NB4 (cell line): ENCODE measurements around the gene UNK.

ENCODE experiments used
- DNase-seq: peaks from one replicate; pipeline ENCODE4 v3.0.0; 2010; ENCODE audit warnings: low read depth
- H3K4me3 ChIP-seq: one replicate; pipeline ENCODE4 v1.5.1; 2011; ENCODE audit warnings: mild to moderate bottlenecking, low read depth, low read length, moderate library complexity
- CTCF ChIP-seq: IDR thresholded peaks from one replicate; pipeline ENCODE4 v1.5.1; 2012; ENCODE audit warnings: low read depth, low read length
- MAX ChIP-seq: IDR thresholded peaks from 2 replicates; pipeline ENCODE4 v1.6.1; 2011; ENCODE audit warnings: low read depth, low read length
- MYC ChIP-seq: IDR thresholded peaks from 2 replicates; pipeline ENCODE4 v1.6.1; 2011; ENCODE audit warnings: low read depth, low read length
- POLR2A ChIP-seq: IDR thresholded peaks from 2 replicates; pipeline ENCODE4 v1.6.1; 2011; ENCODE audit warnings: mild to moderate bottlenecking; ENCODE audit not compliant: insufficient read length; ENCODE audit errors: extremely low read depth

Gene UNK

GRCh38 chr17:75748706-75749105 is 35.9 kb upstream of the UNK start:
- TF ChIP-seq MYC = no peak
- TF ChIP-seq POLR2A = no peak
- no peak for TF ChIP-seq MAX
- TF ChIP-seq CTCF = no peak
- no peak overlapping the region for H3K4me3 ChIP-seq
- no peak for DNase-seq

GRCh38 chr17:75749545-75750389 is 34.8 kb upstream of the UNK start:
- H3K4me3 ChIP-seq = no peak overlapping the region
- TF ChIP-seq MYC (no peak), MAX (no peak), CTCF (peak; percentile 77), POLR2A (no peak)
- peak; percentile 74 for DNase-seq

GRCh38 chr17:75750661-75751423 is 33.8 kb upstream of the UNK start:
- TF ChIP-seq MYC (no peak), POLR2A (no peak), CTCF (no peak), MAX (no peak)
- no peak overlapping the region for H3K4me3 ChIP-seq
- DNase-seq = no peak

GRCh38 chr17:75751676-75752404 is 32.8 kb upstream of the UNK start:
- no peak overlapping the region for H3K4me3 ChIP-seq
- DNase-seq = no peak
- TF ChIP-seq POLR2A (no peak), MAX (no peak), MYC (no peak), CTCF (no peak)

- no peak overlapping the region for H3K4me3 ChIP-seq
- TF ChIP-seq CTCF (no peak), MYC (no peak), MAX (no peak), POLR2A (no peak)
- DNase-seq = no peak
Measured at GRCh38 chr17:75752405-75752709, 32.2 kb upstream of the UNK start.
